Endodermal cell (in vitro differentiated cells): ENCODE measurements around the gene MBNL3. TPM values are rescaled to one million over a fixed set of nuclear protein-coding genes. Genes with fewer than 3 reads are reported as not detected.
A peak's percentile ranks its signal among the peaks of the same experiment; 100 is the strongest.

ENCODE experiments used
- DNase-seq: peaks from one replicate; pipeline ENCODE4 v3.0.0-alpha.2; 2017
- H3K27ac ChIP-seq: 2 replicates; pipeline ENCODE4 v1.5.1; 2013; ENCODE audit warnings: mild to moderate bottlenecking, low read depth, low read length, moderate library complexity
- H3K27me3 ChIP-seq: 2 replicates; pipeline ENCODE4 v1.6.1; 2013; ENCODE audit warnings: mild to moderate bottlenecking, low read length, moderate library complexity; ENCODE audit not compliant: insufficient read depth, control insufficient read depth, poor library complexity, severe bottlenecking
- H3K36me3 ChIP-seq: 2 replicates; pipeline ENCODE4 v1.7.0; 2013; ENCODE audit warnings: mild to moderate bottlenecking, low read length, moderate library complexity; ENCODE audit not compliant: control insufficient read depth, insufficient read depth
- H3K4me1 ChIP-seq: one replicate; pipeline ENCODE4 v1.7.0; 2013; ENCODE audit warnings: low read length; ENCODE audit not compliant: control insufficient read depth, insufficient read depth
- H3K4me3 ChIP-seq: 2 replicates; pipeline ENCODE4 v1.5.1; 2013; ENCODE audit warnings: mild to moderate bottlenecking, low read length, moderate library complexity
- H3K9ac ChIP-seq: 2 replicates; pipeline ENCODE4 v1.6.1; 2013; ENCODE audit warnings: mild to moderate bottlenecking, low read length, moderate library complexity; ENCODE audit not compliant: poor library complexity, severe bottlenecking; ENCODE audit errors: extremely low read depth
- H3K9me3 ChIP-seq: 2 replicates; pipeline ENCODE4 v1.6.1; 2013; ENCODE audit warnings: mild to moderate bottlenecking, low read length, moderate library complexity; ENCODE audit not compliant: control insufficient read depth
- H3K27ac Mint-ChIP-seq: 2 replicates; pipeline ENCODE4 v1.8.0; 2020; ENCODE audit warnings: mixed read lengths
- H3K27me3 Mint-ChIP-seq: 2 replicates; pipeline ENCODE4 v1.8.0; 2021; ENCODE audit warnings: mild to moderate bottlenecking, mixed read lengths; ENCODE audit not compliant: insufficient read depth
- H3K36me3 Mint-ChIP-seq: 2 replicates; pipeline ENCODE4 v1.8.0; 2020; ENCODE audit warnings: low read depth, mixed read lengths
- H3K4me1 Mint-ChIP-seq: 2 replicates; pipeline ENCODE4 v1.8.0; 2020; ENCODE audit warnings: mixed read lengths
- H3K4me3 Mint-ChIP-seq: 2 replicates; pipeline ENCODE4 v1.8.0; 2020; ENCODE audit warnings: mild to moderate bottlenecking, moderate library complexity, mixed read lengths
- H3K9me3 Mint-ChIP-seq: 2 replicates; pipeline ENCODE4 v1.8.0; 2020; ENCODE audit warnings: mild to moderate bottlenecking, mixed read lengths
- WGBS, 2 experiments: methylation state at CpG; one replicate each; pipeline versions ENCODE4 v1.1.5 to v1.1.7; 2013; ENCODE audit warnings: missing lambda C conversion rate in 2 of 2, mixed read lengths in 1 of 2; ENCODE audit not compliant: insufficient coverage in 1 of 2, insufficient read length in 1 of 2; 5-methylcytosine and 5-hydroxymethylcytosine counted together
- total RNA-seq, 2 donors: library from RNA; stranded (reverse); fragmentation: NEBNext Ultra II Directional in 1 of 2; extraction: Animal tissue kit (Norgen Biotek cat#: 25700) in 1 of 2; gene quantifications; 2 replicates in 1 of 2; 3 replicates in 1 of 2; pipeline ENCODE4 v1.2.1, GENCODE V29; 2021
- TF ChIP-seq, protein P1 (sequence below): fragments of 200-600 bp; sonication (generic); conservative IDR thresholded peaks from 2 replicates; pipeline ENCODE4 v1.5.0; 2021; ENCODE audit warnings: antibody characterized with exemption, mild to moderate bottlenecking

MBNL3 gene
- total RNA-seq, 2 donors from 2014 or later, result 17.0 to 33.4 TPM

DNA sequence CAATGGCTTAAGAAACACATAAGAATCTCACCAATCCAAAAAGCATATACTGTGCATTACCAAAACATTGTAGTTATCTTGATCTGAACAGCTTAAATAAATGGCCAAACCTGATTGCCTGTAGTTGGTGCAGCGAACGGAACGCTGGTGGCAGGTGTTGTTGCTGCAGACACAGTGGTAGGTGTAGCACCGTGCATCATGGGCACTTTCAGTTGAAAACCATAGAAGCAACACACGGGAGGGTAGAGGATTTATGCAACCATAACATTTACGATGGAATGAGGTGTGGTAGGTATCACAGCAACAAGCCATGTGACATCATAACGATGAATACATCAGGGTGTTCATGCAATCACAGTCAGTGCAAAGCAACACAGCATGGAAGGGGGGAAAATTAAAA lies 106.8 kb downstream of the MBNL3 start:
- Mint-ChIP-seq H3K4me3 (no peak overlapping the region), H3K4me1 (no peaks in the 10 kb centered on the region), H3K9me3 (no peaks in the 10 kb centered on the region), H3K36me3 (peaks cover 24% of the 10 kb centered on the region), H3K27me3 (no peaks in the 10 kb centered on the region), H3K27ac (no peak overlapping the region)
- no peak for DNase-seq
- Histone ChIP-seq H3K4me3 (no peak overlapping the region), H3K4me1 (no peaks in the 10 kb centered on the region), H3K27me3 (no peaks in the 10 kb centered on the region), H3K27ac (no peak overlapping the region), H3K36me3 (peaks cover 19% of the 10 kb centered on the region), H3K9me3 (no peaks in the 10 kb centered on the region), H3K9ac (no peak overlapping the region)
- WGBS, 2 experiments, result 94 to 95% methylated on average over 4 to 7 of the region's 7 CpGs
- TF ChIP-seq, protein P1, sequence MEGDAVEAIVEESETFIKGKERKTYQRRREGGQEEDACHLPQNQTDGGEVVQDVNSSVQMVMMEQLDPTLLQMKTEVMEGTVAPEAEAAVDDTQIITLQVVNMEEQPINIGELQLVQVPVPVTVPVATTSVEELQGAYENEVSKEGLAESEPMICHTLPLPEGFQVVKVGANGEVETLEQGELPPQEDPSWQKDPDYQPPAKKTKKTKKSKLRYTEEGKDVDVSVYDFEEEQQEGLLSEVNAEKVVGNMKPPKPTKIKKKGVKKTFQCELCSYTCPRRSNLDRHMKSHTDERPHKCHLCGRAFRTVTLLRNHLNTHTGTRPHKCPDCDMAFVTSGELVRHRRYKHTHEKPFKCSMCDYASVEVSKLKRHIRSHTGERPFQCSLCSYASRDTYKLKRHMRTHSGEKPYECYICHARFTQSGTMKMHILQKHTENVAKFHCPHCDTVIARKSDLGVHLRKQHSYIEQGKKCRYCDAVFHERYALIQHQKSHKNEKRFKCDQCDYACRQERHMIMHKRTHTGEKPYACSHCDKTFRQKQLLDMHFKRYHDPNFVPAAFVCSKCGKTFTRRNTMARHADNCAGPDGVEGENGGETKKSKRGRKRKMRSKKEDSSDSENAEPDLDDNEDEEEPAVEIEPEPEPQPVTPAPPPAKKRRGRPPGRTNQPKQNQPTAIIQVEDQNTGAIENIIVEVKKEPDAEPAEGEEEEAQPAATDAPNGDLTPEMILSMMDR, result no peak

DNA sequence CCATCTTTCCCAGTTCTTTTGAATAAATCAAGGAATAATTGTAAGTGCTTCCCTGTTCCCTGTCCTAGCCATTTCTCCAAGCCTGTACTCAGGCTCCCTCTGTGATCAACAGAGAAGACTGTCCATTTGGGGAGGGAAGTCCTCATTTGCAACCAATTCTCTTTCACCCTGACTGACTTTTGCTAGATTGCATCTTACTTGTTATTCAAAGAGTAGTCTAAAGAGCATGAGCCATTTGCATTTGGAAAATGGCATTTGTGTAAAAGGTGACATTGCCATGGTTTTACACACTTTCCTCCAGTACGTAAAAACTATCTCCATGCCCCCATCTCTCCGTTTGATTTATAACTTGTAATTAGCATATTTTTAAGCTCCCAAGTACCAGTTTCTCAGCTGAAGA lies 110.6 kb downstream of the MBNL3 start:
- no peaks in the 10 kb centered on the region for H3K27me3 ChIP-seq
- no peak for DNase-seq
- 95% methylated on average over 2 of the region's 2 CpGs; no CpG with 5 or more reads in 1 of the 2 experiments for WGBS, 2 experiments
- no peak overlapping the region for H3K9ac ChIP-seq
- peaks cover 14% of the 10 kb centered on the region for H3K36me3 ChIP-seq
- no peak overlapping the region for H3K27ac ChIP-seq
- H3K4me3 Mint-ChIP-seq, result no peak overlapping the region
- no peak overlapping the region for H3K4me3 ChIP-seq
- no peaks in the 10 kb centered on the region for H3K27me3 Mint-ChIP-seq
- H3K4me1 Mint-ChIP-seq, result no peaks in the 10 kb centered on the region
- H3K9me3 ChIP-seq, result no peaks in the 10 kb centered on the region
- peaks cover 20% of the 10 kb centered on the region for H3K36me3 Mint-ChIP-seq
- H3K27ac Mint-ChIP-seq, result no peak overlapping the region
- no peaks in the 10 kb centered on the region for H3K4me1 ChIP-seq
- TF ChIP-seq, protein P1, result no peak
- H3K9me3 Mint-ChIP-seq, result no peaks in the 10 kb centered on the region

DNA sequence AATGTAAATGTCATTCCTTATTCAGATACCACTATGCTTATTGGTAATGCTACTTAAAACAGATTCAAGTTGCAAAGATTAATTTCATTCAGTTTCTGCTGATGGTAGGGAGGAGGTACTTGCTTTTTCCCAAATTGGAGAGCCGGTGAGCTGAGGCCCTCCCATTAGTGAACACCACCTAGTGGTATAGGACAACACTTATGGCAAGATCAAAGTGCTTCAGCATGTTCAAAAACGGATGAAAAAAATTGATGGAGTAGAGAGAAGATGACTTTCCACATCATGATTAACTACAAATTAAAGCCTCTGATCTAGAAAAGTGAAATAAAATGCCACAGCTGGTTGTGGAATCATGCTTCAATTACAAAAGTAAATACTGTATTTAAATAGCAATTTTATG lies 112.9 kb downstream of the MBNL3 start:
- DNase-seq, result no peak
- H3K4me3 ChIP-seq, result no peak overlapping the region
- no peaks in the 10 kb centered on the region for H3K9me3 ChIP-seq
- no peak overlapping the region for H3K9ac ChIP-seq
- Mint-ChIP-seq H3K4me3 (no peak overlapping the region), H3K27me3 (peaks cover 4% of the 10 kb centered on the region), H3K9me3 (no peaks in the 10 kb centered on the region), H3K36me3 (peaks cover 11% of the 10 kb centered on the region), H3K27ac (no peak overlapping the region), H3K4me1 (no peaks in the 10 kb centered on the region)
- H3K4me1 ChIP-seq, result no peaks in the 10 kb centered on the region
- no peaks in the 10 kb centered on the region for H3K27me3 ChIP-seq
- H3K27ac ChIP-seq, result no peak overlapping the region
- TF ChIP-seq, protein P1, result peak; percentile 80
- 67% methylated on average over 1 of the region's 2 CpGs; no CpG with 5 or more reads in 1 of the 2 experiments for WGBS, 2 experiments
- H3K36me3 ChIP-seq, result peaks cover 8% of the 10 kb centered on the region
